Esophagus (tissue), 2 donors: ENCODE data around the gene PLEKHG7. TPM values are rescaled to one million over a fixed set of nuclear protein-coding genes. Genes with fewer than 3 reads are reported as not detected.

ENCODE experiments used
- H3K27ac ChIP-seq, 2 donors: one replicate each; pipeline ENCODE4 v1.5.1; 2013; ENCODE audit warnings: low read depth in 2 of 2, mild to moderate bottlenecking in 2 of 2, inconsistent platforms in 1 of 2, low read length in 1 of 2, moderate library complexity in 1 of 2
- H3K27me3 ChIP-seq, 2 donors: one replicate each; pipeline ENCODE4 v1.6.1; 2013; ENCODE audit warnings: low read length in 2 of 2, control low read depth in 1 of 2, mild to moderate bottlenecking in 1 of 2; ENCODE audit not compliant: insufficient read depth in 2 of 2, control insufficient read depth in 1 of 2
- H3K36me3 ChIP-seq, 2 donors: one replicate each; pipeline ENCODE4 v1.6.1; 2013; ENCODE audit warnings: low read length in 1 of 2; ENCODE audit not compliant: control insufficient read depth in 2 of 2, insufficient read depth in 2 of 2
- H3K4me1 ChIP-seq, 2 donors: one replicate each; pipeline ENCODE4 v1.6.1; 2013; ENCODE audit warnings: low read length in 1 of 2; ENCODE audit not compliant: control insufficient read depth in 2 of 2, insufficient read depth in 2 of 2
- H3K4me3 ChIP-seq, 2 donors: one replicate each; pipeline ENCODE4 v1.5.1; 2013; ENCODE audit warnings: low read length in 2 of 2, mild to moderate bottlenecking in 2 of 2, low read depth in 1 of 2, moderate library complexity in 1 of 2
- H3K9me3 ChIP-seq, 2 donors: one replicate each; pipeline ENCODE4 v1.6.1; 2013; ENCODE audit warnings: mild to moderate bottlenecking in 2 of 2, low read depth in 1 of 2, low read length in 1 of 2, moderate library complexity in 1 of 2; ENCODE audit not compliant: control insufficient read depth in 2 of 2, insufficient read depth in 1 of 2
- WGBS, 2 donors: extraction: QIAGEN DNeasy Blood & Tissue Kit; methylation state at CpG; one replicate each; pipeline ENCODE4 v1.1.7; 2013; 5-methylcytosine and 5-hydroxymethylcytosine counted together
- polyA plus RNA-seq, 2 donors: library from polyadenylated mRNA; stranded (reverse); fragments of 200-250 nt; gene quantifications; one replicate each; pipeline ENCODE4 v1.2.3, GENCODE V29; 2013
- donor health status: healthy with polysubstance abuse.
- donor health status: Bipolar disorder and iron deficiency.

PLEKHG7 gene
- polyA plus RNA-seq, 2 donors: 0.01 TPM; not detected in 1

- no peak overlapping the region for H3K4me3 ChIP-seq
- no peaks in the 10 kb centered on the region for H3K27me3 ChIP-seq
- H3K36me3 ChIP-seq: no peaks in the 10 kb centered on the region
- no peak overlapping the region for H3K27ac ChIP-seq
- peaks cover 0 to 3% of the 10 kb centered on the region in 2 donors for H3K4me1 ChIP-seq
- no peaks in the 10 kb centered on the region for H3K9me3 ChIP-seq
- 71 to 72% methylated on average over 4 of the region's 4 CpGs for WGBS, 2 donors
These were observed 997 bp downstream of the PLEKHG7 start for GRCh38 chr12:92703786-92704185.

DNA sequence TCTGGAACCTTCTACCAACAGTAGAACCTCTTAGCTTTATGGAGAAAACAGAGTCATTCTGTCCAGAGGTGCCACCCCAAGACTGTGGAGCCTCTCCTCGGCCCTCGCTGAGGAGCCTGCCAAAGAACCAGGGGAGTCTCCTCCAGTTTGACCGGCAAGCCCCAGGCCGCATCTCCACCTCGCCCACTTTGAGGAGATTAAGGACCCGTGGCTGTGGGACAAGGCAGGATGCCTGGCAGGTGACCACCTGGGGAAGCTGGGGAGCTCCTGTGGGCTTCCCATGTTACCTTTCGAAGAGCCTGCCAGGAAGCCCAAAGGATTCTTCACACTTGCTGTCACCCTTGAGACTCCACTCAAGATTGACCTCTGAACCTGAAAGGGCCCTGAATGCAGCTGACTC, 3.8 kb downstream of the PLEKHG7 start:
- H3K9me3 ChIP-seq: no peaks in the 10 kb centered on the region
- no peaks in the 10 kb centered on the region for H3K36me3 ChIP-seq
- H3K4me1 ChIP-seq: peaks cover 0 to 3% of the 10 kb centered on the region in 2 donors
- H3K27me3 ChIP-seq: no peaks in the 10 kb centered on the region
- 92 to 95% methylated on average over 7 of the region's 7 CpGs for WGBS, 2 donors
- H3K27ac ChIP-seq: no peak overlapping the region
- no peak overlapping the region for H3K4me3 ChIP-seq

DNA sequence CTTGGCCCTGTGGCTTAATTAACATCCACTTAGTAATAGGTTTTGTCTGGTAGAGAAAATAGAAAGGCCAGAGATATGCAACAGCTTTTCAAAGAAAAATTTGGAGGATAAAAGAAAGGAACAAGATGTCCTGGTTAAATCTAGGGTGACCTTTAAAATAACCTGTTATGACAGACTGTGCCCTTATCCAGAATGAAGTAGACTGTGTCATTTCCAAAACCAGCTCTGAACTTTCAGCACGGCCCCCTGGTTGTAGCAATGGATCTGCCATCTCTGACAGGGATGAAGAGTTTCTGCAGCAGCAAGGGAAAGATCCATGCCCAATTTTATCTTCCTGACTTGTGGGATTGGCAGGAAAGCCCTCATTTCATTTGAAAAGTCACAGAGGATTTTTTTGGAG, 5.1 kb downstream of the PLEKHG7 start:
- no peaks in the 10 kb centered on the region for H3K36me3 ChIP-seq
- H3K27me3 ChIP-seq: no peaks in the 10 kb centered on the region
- no peak overlapping the region for H3K27ac ChIP-seq
- H3K9me3 ChIP-seq: peaks cover 0 to 2% of the 10 kb centered on the region in 2 donors
- no peaks in the 10 kb centered on the region for H3K4me1 ChIP-seq
- WGBS, 2 donors: 74 to 94% methylated on average over 1 of the region's 1 CpG
- H3K4me3 ChIP-seq: no peak overlapping the region

DNA sequence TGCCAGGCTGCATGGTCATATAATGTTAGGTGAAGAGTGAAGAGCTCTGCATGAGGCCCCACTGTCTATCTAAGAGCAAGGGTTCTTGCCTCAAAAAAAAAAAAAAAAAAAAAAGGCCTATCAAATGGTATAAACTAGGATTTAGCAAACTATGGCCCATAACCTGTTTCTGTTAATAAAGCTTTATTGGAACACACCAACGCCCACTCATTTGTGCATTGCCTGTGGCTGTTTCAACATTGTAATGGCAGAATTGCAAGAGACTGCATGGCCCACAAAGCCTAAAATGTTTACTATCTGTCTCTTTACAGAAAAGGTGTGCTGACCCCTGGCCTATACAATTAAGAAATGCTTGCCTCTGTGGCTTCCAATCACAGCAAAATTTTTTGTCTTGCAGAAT, 12.8 kb downstream of the PLEKHG7 start:
- Histone ChIP-seq H3K27ac (no peak overlapping the region), H3K9me3 (peaks cover 0 to 2% of the 10 kb centered on the region in 2 donors), H3K4me1 (no peaks in the 10 kb centered on the region), H3K4me3 (no peak overlapping the region), H3K27me3 (no peaks in the 10 kb centered on the region), H3K36me3 (no peaks in the 10 kb centered on the region)
- 51 to 59% methylated on average over 1 of the region's 1 CpG for WGBS, 2 donors

DNA sequence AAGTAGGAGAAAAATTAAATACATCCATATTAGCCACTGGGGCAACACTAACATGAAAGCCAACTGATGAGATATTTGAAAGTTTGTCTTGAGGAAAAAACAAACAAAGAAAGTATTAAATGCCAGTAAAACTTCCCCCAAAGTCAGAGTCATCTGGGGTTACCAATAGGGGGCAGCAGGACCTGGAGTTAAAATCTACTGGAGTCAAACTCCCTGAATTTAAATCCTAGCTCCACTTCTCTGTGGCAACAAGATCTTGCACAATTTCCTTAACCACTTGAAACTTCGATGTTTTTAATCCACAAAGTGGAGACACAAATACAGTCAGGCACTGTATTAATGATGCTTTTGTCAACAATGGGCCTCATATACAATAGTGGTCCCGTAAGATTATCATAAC, 14.4 kb downstream of the PLEKHG7 start:
- Histone ChIP-seq H3K4me3 (no peak overlapping the region), H3K27ac (no peak overlapping the region), H3K9me3 (peaks cover 0 to under 1% of the 10 kb centered on the region in 2 donors), H3K4me1 (no peaks in the 10 kb centered on the region), H3K27me3 (no peaks in the 10 kb centered on the region), H3K36me3 (no peaks in the 10 kb centered on the region)
- whole genome bisulfite sequencing, 2 donors: 70% methylated on average over 2 of the region's 2 CpGs

- WGBS, 2 donors: 73 to 78% methylated on average over 2 of the region's 2 CpGs
- no peak overlapping the region for H3K27ac ChIP-seq
- H3K36me3 ChIP-seq: no peaks in the 10 kb centered on the region
- no peak overlapping the region for H3K4me3 ChIP-seq
- no peaks in the 10 kb centered on the region for H3K27me3 ChIP-seq
- no peaks in the 10 kb centered on the region for H3K9me3 ChIP-seq
- H3K4me1 ChIP-seq: no peaks in the 10 kb centered on the region
These were observed 15.7 kb downstream of the PLEKHG7 start for GRCh38 chr12:92718483-92718990.

DNA sequence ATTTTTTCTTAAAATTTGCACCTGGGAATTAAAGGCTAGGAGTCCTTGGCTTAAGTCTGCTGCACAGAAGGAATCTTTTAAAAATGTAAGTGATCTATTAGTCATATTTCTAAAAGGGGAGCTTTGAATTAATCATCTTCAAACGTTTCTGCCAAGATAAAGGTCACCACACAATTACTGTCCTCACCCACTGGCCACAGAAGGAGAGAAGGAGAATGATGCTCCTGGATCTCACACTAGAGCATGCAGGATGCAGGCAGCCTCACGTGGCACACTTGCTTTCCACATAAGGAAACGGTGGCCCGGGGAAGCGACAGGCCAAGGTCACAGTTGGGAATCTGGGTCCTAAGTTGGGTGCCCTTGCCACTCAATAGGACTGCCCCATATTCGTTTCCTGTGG, 16.9 kb downstream of the PLEKHG7 start:
- H3K36me3 ChIP-seq: no peaks in the 10 kb centered on the region

DNA sequence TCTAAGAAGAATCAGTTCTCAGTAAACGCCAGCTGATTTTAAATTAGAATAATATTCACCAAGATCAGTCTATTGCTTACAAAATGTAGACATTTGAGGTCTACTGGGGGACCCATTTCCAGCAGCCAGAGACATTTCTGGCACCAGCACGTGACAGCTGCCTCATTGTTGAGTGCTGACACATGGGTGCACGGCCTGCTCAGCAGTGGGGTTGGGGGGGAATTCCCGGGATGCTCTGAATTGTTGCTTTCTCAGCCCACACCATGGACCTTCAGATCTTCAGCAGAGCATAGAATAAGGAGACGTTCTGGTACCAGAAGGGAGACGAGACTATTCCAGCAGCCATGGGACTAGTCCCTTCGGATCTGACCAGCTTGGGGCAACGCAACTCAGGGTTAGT, 18.3 kb downstream of the PLEKHG7 start:
- Histone ChIP-seq H3K9me3 (peaks cover 0 to 2% of the 10 kb centered on the region in 2 donors), H3K4me3 (no peak overlapping the region), H3K4me1 (no peaks in the 10 kb centered on the region), H3K27ac (no peak overlapping the region), H3K27me3 (no peaks in the 10 kb centered on the region), H3K36me3 (no peaks in the 10 kb centered on the region)
- WGBS, 2 donors: 78 to 81% methylated on average over 8 of the region's 8 CpGs

More for the DNA sequence above, 16.9 kb downstream of the PLEKHG7 start:
- Histone ChIP-seq H3K4me1 (no peaks in the 10 kb centered on the region), H3K27ac (no peak overlapping the region), H3K27me3 (no peaks in the 10 kb centered on the region), H3K9me3 (peaks cover 0 to 1% of the 10 kb centered on the region in 2 donors), H3K4me3 (no peak overlapping the region)
- WGBS, 2 donors: 58 to 64% methylated on average over 6 of the region's 6 CpGs

- no peaks in the 10 kb centered on the region for H3K36me3 ChIP-seq
- H3K9me3 ChIP-seq: peaks cover 0 to 2% of the 10 kb centered on the region in 2 donors
- H3K27me3 ChIP-seq: no peaks in the 10 kb centered on the region
- no peaks in the 10 kb centered on the region for H3K4me1 ChIP-seq
- H3K4me3 ChIP-seq: no peak overlapping the region
- WGBS, 2 donors: 60 to 72% methylated on average over 1 of the region's 1 CpG
- no peak overlapping the region for H3K27ac ChIP-seq
These were observed 18.9 kb downstream of the PLEKHG7 start for GRCh38 chr12:92721656-92722055.

DNA sequence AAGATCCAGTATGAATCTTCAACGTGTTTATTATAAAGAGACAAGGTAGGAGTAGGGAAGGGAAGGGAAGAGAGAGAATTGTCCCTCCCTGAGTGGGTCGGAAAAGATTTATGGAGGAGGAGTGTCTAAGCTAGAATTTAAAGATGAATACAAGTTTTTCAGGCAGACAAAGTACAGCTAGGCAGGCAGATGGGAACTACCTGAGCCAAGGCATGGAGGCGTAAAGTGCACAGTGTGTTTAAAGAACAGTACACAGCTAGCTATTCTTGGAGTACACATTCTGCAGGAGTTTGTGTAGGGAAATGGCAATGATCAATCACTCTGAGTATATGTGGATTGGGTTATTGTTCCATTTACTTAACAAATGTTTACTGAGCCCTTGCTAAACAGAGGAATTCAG, 20.1 kb downstream of the PLEKHG7 start:
- H3K27me3 ChIP-seq: no peaks in the 10 kb centered on the region
- no peaks in the 10 kb centered on the region for H3K4me1 ChIP-seq
- WGBS, 2 donors: 68 to 74% methylated on average over 3 of the region's 3 CpGs
- H3K27ac ChIP-seq: no peak overlapping the region
- H3K9me3 ChIP-seq: peaks cover 0 to 2% of the 10 kb centered on the region in 2 donors
- H3K36me3 ChIP-seq: no peaks in the 10 kb centered on the region
- H3K4me3 ChIP-seq: no peak overlapping the region
